GM19238 (cell line): ENCODE measurements around the gene RAD51B.

Experiments
- DNase-seq: peaks from one replicate; pipeline ENCODE4 v3.0.0; 2011; ENCODE audit warnings: low spot score; ENCODE audit not compliant: insufficient read length

The RAD51B gene

DNA sequence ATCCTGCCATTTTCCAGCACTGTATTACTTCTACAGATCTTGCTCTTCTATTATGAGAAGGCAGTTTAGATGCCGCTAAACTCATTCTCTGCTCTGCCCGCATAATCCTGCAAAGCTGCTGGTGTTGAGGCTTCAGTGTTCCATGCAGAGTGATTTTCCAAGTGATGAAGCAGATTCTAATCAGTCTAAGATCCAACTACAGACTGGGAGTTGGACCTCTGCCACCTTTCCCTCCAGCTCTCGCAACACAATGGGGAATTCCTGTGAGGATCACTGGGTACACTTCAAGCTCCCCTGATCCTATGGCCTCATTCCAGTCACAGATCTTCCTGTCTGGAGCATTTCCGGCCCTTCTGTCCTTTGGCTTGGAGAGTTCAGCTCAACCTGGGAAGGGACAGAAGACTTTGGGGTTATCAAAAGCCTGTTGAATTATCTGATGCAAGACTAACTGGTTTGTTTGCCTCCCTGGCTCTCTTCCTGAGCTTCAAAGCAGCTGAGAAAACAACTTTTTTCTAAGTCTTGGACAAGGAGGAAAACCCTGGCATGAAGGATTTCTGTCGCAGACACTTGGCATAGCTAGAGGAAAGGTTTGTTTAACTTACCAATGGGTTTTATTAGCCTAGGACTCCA lies 639.4 kb downstream of the RAD51B start:
- no peak for DNase-seq

DNA sequence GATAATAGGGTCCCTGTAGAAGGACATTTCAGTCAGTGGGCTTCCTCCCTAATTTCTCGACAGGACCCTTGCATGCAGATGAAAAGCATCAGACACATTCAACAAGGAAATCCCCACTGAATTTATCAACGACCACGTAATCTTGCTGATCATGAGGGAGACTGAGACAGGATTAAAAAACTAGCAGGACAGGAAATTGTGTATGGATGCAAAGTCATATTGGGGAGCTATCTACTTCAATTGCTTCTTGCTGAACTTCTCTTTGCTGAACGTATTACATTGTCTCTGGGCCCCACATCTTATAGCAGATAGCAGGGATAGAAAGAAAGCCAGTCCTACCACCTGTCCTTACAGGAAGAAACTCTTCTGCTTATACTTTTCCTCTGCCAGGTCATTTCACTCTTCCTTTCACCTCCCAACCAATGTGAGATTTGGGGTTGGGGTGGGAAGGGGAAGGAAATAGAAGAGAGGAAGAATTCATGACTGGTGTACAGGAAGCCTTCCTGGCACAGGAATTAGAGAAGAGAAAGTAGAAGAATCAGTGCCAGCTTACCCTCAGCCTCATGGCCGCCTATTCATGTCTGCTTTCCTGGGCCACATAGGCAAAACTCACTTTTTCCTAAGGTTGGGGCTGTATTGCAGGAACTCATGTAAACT lies 640.0 kb downstream of the RAD51B start:
- DNase-seq = no peak

DNA sequence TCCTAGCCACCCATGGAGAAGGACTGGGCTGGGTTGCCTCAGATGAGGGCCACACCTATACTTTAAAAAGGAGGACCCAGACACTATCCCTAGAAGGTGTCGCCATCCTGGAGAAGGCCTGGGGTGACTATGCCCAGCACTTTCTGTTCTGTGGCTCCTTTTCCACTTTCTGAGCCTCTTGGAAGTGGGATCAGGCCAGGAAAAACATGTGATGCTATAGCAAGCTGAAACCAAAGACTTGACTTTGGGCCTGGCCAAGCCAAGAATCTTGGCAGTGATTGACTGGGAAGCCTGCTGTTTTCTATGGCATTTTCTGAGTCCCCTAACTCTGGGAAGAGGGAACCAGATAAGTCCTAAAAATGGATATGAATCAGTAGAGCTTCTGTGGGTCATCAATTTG lies 641.0 kb downstream of the RAD51B start:
- no peak for DNase-seq

DNA sequence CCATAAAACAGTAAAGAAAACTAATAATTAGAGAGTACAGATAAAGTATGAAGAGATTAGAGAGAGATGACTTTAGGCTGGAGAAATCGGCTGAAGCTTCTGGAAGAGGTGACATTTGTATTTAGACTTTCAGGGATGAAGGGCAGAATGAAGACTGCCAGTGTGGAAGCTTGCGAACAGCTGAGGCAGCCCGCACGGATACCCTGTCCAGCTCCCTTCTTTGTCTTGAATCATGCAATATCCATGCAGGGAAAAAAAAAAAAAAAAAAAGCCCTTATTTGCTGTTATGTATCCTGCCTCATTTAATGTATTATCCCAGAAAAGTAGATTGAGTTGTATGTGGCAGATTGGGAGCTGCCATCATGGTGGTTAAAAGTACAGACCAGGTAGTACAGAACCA lies 641.5 kb downstream of the RAD51B start:
- no peak for DNase-seq

DNA sequence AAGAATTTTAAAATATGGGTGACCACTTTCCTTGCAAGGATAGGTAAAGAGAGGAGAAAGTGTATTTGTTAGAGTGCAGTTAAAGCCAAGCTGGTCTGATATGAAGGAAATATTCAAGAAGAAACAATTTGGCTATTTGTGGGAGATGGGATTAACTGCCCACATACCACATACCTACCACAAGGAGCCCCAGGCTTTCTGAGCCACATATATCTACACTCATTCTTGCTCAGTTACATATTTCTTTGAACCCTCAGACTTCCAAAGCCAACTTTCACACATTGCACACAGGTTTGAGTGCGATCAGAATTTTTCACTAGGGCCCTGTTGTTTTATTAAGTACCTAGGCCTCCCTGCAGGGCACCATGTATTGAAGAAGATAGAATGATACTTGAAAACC lies 643.1 kb downstream of the RAD51B start:
- DNase-seq = no peak

DNA sequence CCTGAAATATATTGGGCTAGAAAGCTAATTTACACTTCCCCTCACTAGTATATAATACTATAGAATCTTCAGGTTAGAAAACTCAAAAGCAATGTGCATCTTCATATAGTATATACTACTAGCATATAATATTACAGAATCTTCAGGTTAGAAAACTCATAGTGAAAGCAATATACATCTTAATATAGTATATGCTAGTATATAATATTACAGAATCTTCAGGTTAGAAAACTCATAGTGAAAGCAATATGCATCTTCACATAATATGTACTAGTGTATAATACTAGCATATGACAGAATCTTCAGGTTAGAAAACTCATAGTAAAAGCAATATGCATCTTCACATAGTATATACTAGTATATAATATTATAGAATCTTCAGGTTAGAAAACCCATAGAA lies 643.7 kb downstream of the RAD51B start:
- DNase-seq = no peak

DNA sequence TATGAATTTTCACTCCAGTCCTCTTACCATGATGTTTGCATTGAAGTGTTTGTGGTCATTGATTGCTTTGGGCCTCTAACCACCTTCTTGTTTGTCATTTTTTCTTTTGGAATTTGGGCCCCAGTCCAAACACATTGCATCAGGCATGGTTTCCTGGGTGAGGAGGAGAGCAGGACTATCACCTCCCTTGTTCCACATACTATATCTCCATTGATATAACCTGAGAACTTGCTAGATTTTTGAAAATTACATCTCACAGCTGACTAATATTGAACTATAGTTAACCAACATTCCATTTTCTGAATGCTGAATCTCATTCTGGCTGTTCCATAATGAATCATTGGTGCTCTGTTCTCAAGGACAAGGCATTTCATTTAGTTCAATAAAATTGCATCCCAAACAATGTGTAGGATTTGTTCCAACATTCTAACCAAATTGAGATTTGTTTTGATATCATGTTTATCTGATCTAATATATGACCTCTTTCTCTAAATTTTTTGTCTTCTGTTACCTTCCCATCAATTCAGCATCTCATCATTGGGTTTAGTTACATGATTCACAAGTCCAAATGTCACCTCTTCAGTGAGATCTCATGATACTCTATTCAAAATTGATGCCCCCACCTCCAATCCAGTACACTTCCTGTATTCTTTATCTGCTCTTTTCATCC lies 644.3 kb downstream of the RAD51B start:
- no peak for DNase-seq

DNA sequence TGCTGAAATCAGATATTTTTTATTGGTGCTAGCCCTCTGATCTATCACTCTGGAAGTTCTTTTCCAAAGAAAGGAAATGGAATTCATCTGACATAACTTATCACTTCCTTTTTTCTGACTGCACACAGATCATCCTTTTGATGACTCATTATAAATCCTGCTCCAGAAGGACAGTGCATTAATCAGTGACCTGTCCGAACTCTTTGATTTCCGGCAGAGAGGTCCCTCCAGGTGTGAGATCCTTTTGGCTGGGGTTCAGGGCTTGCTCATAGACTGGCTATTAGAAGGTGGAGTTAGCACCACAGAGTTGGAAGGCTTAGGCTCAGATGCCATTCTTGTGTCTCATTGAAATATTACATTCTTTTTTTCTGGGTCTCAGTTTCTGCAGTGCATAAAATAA lies 645.1 kb downstream of the RAD51B start:
- DNase-seq = no peak

DNA sequence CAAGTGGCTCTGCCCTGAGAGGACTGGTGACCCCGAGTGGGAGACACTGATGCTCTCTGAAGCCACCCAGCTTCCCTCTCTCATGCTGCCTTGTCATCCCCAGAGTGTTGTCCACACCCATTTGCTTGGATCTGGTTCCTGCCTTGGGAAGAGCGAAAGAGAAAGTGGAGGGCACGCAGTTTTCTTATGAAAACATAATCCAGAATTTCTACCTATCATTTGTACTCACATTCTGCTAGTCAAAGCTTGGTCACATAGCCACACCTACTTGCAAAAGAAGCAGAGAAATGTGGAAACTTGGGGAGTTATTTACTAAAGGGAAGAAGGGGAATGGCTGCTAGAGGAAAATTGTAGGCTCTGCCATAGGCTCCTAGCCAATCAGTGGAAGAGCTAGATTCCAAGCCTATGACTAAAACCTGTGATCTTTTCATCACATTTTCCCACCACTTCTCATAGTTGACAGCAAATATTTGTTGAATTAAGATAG lies 647.0 kb downstream of the RAD51B start:
- DNase-seq = no peak

DNA sequence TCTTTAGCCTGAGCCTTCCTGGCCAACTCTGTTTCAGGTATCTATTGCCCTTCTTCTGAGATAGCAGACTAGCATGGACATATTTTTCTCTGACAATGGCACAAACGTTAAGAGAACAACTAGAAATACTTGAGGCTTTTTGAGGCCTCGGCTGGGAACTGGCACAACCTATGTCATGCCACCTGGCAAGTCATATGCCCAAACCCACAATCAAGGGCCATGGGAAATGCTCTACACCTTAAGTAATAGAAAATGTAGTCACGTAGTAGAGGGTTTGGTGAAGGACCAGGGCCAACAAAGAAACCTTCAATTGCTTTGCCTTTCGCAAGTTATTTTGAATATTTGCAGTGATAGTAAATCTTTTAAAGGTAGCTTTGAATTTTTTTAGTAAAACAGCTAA lies 647.8 kb downstream of the RAD51B start:
- DNase-seq = no peak

DNA sequence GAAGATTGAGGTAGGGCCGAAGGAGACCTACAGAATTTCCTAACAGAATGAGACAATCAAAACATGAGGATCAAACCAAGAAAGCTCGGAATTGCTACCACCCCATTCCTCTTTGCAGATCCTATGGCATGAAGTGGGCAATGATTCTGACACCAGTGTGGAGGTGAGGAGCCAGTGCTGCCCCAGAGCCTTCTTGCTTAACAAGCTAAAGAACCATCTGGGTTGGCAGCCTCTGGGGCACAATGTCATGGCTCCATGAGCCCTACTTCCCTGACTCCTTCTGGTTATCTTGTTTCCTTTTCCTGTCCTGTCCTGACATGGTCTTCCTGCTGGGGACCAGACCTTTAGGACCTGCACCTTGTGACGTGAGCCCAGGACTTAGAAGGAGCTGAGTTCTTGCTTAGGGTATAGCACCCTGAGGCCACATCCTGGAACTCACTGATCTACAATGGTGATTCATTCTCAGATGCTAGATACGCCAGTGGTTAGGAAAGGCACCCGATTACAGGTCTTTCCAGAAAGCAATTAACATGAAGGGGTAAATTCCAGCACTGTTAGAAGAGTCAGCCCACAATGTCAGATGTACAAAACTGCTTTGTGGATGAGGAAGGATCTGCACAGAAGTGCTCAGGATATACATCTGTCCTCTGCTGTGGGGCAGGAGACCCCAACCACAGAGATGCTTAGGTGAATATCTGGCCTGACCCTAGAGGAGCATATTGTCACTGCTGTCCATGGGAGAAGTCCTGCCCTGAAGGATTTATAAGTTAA lies 649.0 kb downstream of the RAD51B start:
- no peak for DNase-seq

DNA sequence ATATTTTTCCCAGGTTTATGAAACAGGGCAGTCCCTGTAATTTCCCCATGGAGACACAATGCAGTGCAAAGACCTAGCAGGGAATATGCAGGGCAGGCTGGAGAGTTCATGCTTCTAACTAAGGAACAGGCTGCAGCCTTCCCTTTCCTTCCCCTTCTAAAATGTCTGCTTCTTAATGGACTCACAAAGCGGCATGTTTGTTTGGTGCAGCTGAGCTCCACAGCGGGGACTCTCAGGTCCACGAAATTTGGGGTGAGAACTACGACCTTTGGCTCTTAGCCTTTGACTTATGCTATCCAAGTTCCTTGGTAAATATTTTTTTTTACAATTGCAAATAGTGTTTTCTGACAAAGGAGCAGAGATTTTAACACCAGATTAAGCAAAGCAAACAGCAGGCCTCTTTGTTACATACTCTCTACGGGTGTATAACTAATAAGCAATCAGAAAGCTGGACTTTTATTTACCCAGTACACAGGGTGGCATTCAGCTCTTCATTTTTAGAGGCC lies 649.7 kb downstream of the RAD51B start:
- no peak for DNase-seq

DNA sequence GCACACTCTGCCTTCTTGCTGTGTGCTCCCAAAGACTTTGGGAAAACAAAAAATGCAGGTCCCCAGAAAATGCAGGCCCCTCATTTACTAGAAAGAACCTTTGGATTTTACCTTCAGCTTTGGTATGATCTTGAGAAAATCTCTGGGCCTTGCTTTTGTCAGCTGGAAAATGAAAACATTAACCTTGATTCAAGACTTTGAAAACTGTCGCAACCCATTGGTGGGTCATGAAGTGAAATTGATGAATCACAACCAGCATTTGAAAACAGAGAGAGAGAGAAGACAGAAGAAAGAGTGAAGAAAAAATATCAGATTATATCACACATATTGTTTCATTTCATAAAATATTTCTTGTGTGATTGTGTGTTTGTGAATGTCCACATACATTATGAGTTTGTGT lies 650.8 kb downstream of the RAD51B start:
- DNase-seq = no peak

DNA sequence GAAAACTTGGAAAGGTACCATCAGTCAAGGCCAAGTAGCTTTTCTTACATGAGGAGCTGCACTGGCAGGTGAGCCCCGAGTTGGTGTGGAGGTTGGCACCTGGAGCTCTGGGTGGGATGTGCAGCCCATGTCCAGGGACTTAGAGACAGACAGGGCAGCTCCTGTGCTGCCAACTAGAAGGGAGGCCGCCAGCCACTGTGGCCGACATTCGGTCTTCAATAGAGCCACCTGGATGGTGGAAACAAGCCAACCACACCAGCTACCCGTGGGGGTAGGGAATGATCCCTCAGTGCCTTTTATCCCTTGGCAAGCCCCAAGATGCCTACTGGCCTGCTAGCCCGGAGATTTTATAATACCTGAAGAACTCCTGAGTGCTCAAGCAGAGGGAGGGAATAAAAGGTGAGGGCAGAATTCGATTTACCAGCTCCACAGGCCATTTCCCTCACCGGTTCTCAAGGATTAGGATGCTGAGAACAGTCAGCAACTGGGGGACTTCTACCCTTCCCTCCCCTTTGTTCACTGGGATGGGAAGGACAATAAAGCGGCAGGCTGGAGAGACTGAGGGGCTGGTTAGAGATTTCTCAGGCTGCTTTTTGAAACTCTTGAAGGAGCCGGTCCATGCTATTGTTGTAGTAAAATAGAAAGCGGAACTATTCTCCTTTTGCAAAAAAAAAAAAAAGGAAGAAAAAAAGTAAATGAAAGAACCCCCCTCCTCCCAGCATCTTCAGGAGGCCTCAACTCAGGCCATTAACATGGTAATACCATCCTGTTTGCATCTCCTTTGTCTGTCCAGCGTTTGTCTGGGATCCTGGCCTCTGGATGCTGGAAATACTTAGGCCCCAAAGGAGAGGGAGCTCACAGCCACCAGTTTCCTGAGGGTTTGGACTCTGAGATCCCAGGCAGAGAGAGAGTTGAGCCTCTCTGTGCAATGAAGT lies 651.7 kb downstream of the RAD51B start:
- DNase-seq = peak; percentile 30

DNA sequence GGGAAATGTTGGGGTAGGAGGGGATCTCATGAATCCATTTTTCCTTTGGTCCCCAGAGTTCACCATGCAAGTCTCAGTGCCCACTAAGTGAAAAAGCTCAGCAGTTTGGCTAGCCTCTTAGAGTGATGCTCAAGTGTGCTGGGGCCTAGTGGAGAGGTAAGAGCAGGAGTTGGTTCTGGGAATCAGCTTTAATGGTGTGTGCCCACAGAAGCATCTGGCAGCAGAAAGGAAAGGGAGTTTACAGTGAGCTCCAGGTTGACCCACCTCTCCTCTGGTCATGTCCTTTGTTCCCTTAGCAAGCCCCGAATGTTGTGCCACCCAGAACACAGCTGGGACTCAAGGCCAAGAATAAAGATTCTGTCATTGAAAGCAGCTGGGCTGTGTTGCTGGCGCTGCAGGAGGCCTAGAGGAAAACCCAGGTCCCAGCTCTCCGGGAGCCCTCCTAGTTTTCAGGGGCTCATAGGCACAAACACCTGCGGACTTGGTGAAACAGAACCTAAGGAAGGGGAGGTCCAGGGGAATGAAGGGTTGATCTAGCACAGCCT lies 652.5 kb downstream of the RAD51B start:
- DNase-seq = no peak

DNA sequence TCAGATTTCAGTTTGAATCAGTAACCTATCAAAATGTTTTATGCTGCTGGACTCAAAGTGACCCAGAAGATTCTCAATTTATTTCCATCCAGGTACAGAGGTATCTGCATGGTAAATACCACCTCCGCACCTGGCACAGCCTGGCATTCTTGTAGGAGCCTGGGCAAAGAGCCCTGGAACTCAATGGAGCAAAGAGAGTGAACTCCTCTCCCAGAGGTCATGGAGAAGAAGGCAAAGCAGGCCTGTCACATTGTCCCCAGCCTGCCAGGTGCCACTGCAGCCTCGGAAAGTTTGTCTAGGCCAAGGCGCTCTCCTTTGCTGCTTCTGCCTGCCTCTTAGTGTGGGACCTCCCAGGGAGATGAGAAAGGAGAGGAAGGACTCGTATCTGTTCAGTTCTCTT lies 653.5 kb downstream of the RAD51B start:
- no peak for DNase-seq

DNA sequence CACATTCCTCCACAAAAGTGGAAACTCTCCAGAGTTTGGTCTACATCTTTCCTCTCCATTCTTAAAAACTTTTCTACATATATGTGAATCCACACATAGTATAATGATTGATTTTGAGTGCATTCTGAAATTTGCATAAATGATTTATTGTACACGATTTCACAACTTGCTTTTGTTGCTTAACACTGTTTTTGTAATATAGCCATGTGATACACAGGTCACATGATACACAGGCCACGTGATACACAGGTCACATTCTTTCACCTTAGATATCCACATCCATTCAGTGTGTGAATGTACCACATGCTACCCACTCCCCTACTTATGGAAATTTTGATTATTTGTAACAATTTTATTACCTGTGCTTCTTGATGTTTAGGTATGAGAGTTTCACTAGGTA lies 654.2 kb downstream of the RAD51B start:
- no peak for DNase-seq

DNA sequence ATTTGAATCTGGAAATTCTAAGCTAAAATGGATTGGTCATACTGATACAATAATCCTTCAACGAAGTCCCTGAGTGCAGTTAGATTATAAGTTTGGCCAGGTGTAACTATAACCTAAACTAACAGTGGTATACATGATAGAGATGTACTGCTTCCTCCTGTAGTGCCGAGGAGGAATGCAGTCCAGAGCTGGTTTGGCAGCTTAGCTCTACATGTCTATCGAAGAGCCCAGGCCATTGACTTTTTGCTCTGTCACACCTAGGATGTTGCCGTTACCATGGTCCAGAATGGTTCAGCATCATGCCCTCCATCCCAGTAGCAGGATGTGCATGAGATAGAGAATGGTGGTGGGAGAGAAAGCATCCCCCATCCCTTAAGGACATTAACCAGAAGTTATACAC lies 655.2 kb downstream of the RAD51B start:
- DNase-seq = no peak

DNA sequence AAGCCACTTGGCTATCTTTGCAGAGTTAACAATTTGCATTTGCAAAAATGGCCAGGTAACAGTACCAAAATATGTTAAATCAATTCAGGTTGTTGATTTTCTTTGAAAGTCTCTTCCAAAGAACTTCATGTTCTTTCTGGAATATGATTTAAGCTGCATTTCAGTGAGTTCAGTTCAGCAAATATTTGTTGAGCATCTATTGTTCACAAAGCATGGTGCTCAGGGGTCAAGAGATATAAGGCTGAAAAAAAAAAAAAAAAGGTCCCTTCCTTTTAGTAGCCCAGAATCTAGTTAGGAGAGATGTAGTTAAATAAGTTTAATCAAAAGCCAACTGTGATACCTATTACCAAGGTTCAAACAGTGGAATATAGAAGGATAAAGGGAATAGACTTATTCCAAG lies 656.2 kb downstream of the RAD51B start:
- no peak for DNase-seq
